Loucy (cell line): ENCODE data around the gene METAP2.

Experiments
- H2AFZ ChIP-seq: fragments of 200-600 bp; sonication (generic); 2 replicates; pipeline ENCODE4 v1.6.0; 2016; ENCODE audit warnings: antibody characterized with exemption, mild to moderate bottlenecking, low read length, moderate library complexity
- H3F3A ChIP-seq: fragments of 200-600 bp; 2 replicates; pipeline ENCODE4 v1.6.0; 2016; ENCODE audit warnings: antibody characterized with exemption, low read depth, mild to moderate bottlenecking
- H3K27me3 ChIP-seq: fragments of 200-600 bp; sonication (generic); 2 replicates; pipeline ENCODE4 v1.6.1; 2014; ENCODE audit warnings: low read length, mild to moderate bottlenecking; ENCODE audit not compliant: insufficient read depth, poor library complexity, severe bottlenecking
- H3K36me3 ChIP-seq: fragments of 200-600 bp; sonication (generic); 2 replicates; pipeline ENCODE4 v1.6.1; 2016; ENCODE audit warnings: low read length; ENCODE audit not compliant: insufficient read depth
- H3K4me1 ChIP-seq: fragments of 200-600 bp; sonication (generic); 2 replicates; pipeline ENCODE4 v1.5.1; 2014; ENCODE audit warnings: low read length, mild to moderate bottlenecking; ENCODE audit not compliant: insufficient read depth, poor library complexity, severe bottlenecking
- H3K4me2 ChIP-seq: fragments of 200-600 bp; sonication (generic); 2 replicates; pipeline ENCODE4 v1.6.0; 2014; ENCODE audit warnings: antibody characterized with exemption, low read length, low read depth, mild to moderate bottlenecking; ENCODE audit not compliant: poor library complexity, severe bottlenecking
- H3K4me3 ChIP-seq: fragments of 200-600 bp; sonication (generic); 2 replicates; pipeline ENCODE4 v1.5.1; 2014; ENCODE audit warnings: low read length, mild to moderate bottlenecking, mixed read lengths; ENCODE audit not compliant: poor library complexity, severe bottlenecking
- H3K79me2 ChIP-seq: fragments of 200-600 bp; sonication (generic); 2 replicates; pipeline ENCODE4 v1.6.1; 2014; ENCODE audit warnings: low read length; ENCODE audit not compliant: insufficient read depth
- H3K9ac ChIP-seq: fragments of 200-600 bp; sonication (generic); 2 replicates; pipeline ENCODE4 v1.6.0; 2014; ENCODE audit warnings: mild to moderate bottlenecking, low read depth, low read length, moderate library complexity; ENCODE audit not compliant: poor library complexity, severe bottlenecking
- H3K9me2 ChIP-seq: fragments of 200-600 bp; sonication (generic); replicated peaks from 2 replicates; pipeline ENCODE4 v1.6.1; 2016; ENCODE audit warnings: low read depth, low read length, mixed read lengths
- H3K9me3 ChIP-seq: fragments of 200-600 bp; sonication (generic); 2 replicates; pipeline ENCODE4 v1.6.1; 2014; ENCODE audit warnings: mild to moderate bottlenecking, antibody characterized with exemption, low read length, low read depth; ENCODE audit not compliant: insufficient read depth
- H4K20me1 ChIP-seq: fragments of 200-600 bp; sonication (generic); 2 replicates; pipeline ENCODE4 v1.6.0; 2014; ENCODE audit warnings: antibody characterized with exemption, low read length, mild to moderate bottlenecking; ENCODE audit not compliant: insufficient read depth, poor library complexity, severe bottlenecking
- EZH2phosphoT487 ChIP-seq: fragments of 200-600 bp; IDR thresholded peaks from 2 replicates; pipeline ENCODE4 v1.6.1; 2018; ENCODE audit warnings: antibody characterized with exemption, mild to moderate bottlenecking, moderate library complexity, borderline replicate concordance
- TF ChIP-seq, protein P1 (sequence below): fragments of 200-600 bp; sonication (generic); conservative IDR thresholded peaks from 2 replicates; pipeline ENCODE4 v1.5.1; 2014; ENCODE audit warnings: mild to moderate bottlenecking, antibody characterized with exemption, low read length

The METAP2 gene

DNA sequence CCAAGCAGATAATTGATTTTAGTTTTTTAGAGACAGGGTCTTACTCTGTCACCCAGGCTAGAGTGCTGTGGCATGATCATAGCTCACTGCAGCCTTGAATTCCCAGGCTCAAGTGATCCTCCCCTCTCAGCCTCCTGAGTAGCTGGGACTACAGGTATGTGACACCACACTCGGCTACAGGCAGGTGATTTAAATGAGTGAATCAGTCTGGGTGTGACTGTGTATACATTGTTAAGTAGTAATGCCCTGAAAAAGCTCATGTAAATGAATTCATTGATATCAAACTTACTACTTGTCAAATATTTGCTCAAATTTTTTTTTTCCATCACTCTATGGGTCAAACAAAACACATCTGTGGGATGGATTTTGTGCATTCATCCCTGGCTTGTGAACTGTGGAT is 83.7 kb downstream of the METAP2 start:
- H3K9ac ChIP-seq: no peak overlapping the region
- H3K27me3 ChIP-seq: no peaks in the 10 kb centered on the region
- H3K9me3 ChIP-seq: no peaks in the 10 kb centered on the region
- H4K20me1 ChIP-seq: no peaks in the 10 kb centered on the region
- H3F3A ChIP-seq: peaks cover 4% of the 10 kb centered on the region; the same call in 1 of the 2 replicates
- no peak overlapping the region for H2AFZ ChIP-seq
- H3K9me2 ChIP-seq: no peaks in the 10 kb centered on the region
- no peak overlapping the region for H3K4me2 ChIP-seq
- H3K36me3 ChIP-seq: no peaks in the 10 kb centered on the region
- H3K4me3 ChIP-seq: no peak overlapping the region
- H3K79me2 ChIP-seq: peaks cover under 1% of the 10 kb centered on the region; the same call in 1 of the 2 replicates
- peaks cover 33% of the 10 kb centered on the region for H3K4me1 ChIP-seq
- TF ChIP-seq, protein P1, sequence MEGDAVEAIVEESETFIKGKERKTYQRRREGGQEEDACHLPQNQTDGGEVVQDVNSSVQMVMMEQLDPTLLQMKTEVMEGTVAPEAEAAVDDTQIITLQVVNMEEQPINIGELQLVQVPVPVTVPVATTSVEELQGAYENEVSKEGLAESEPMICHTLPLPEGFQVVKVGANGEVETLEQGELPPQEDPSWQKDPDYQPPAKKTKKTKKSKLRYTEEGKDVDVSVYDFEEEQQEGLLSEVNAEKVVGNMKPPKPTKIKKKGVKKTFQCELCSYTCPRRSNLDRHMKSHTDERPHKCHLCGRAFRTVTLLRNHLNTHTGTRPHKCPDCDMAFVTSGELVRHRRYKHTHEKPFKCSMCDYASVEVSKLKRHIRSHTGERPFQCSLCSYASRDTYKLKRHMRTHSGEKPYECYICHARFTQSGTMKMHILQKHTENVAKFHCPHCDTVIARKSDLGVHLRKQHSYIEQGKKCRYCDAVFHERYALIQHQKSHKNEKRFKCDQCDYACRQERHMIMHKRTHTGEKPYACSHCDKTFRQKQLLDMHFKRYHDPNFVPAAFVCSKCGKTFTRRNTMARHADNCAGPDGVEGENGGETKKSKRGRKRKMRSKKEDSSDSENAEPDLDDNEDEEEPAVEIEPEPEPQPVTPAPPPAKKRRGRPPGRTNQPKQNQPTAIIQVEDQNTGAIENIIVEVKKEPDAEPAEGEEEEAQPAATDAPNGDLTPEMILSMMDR: no peak
- TF ChIP-seq EZH2phosphoT487: no peak
